Stimulated activated effector memory CD8-positive, alpha-beta T cell treated with anti-CD3 and anti-CD28 coated beads, Interleukin-12 subunit alpha, Interleukin-12 subunit beta, amount 100 ng/mL, for 72 hours (primary cell): ENCODE measurements around the gene HDAC1.

Source experiments
- ATAC-seq: fragments of 150-1000 bp; cut with Tn5 transposase; 2 replicates; pipeline ENCODE4 v1.10.0; 2021
- DNase-seq, 2 donors: peaks; one replicate each; pipeline ENCODE4 v3.0.0; 2021 to 2022; ENCODE audit warnings: low spot score in 2 of 2
- H3K27ac Mint-ChIP-seq: one replicate; pipeline ENCODE4 v1.8.0; 2022; ENCODE audit warnings: mild to moderate bottlenecking, mixed read lengths
- H3K36me3 Mint-ChIP-seq: one replicate; pipeline ENCODE4 v1.8.0; 2022; ENCODE audit warnings: mild to moderate bottlenecking, mixed read lengths
- H3K4me1 Mint-ChIP-seq: one replicate; pipeline ENCODE4 v1.8.0; 2022; ENCODE audit warnings: mixed read lengths
- H3K4me3 Mint-ChIP-seq: one replicate; pipeline ENCODE4 v1.8.0; 2022; ENCODE audit warnings: mild to moderate bottlenecking, mixed read lengths
- H3K9me3 Mint-ChIP-seq: one replicate; pipeline ENCODE4 v1.8.0; 2022; ENCODE audit warnings: mixed read lengths

The HDAC1 gene

GRCh38 chr1:32361308-32361673 is 69.4 kb downstream of the HDAC1 start:
- DNase-seq (no peak), ATAC-seq (no peak)
- peaks cover 47% of the 10 kb centered on the region for H3K36me3 Mint-ChIP-seq
- H3K9me3 Mint-ChIP-seq, result no peaks in the 10 kb centered on the region
- peak overlapping the region; percentile 40 for H3K27ac Mint-ChIP-seq
- H3K4me1 Mint-ChIP-seq, result peaks cover 35% of the 10 kb centered on the region
- H3K4me3 Mint-ChIP-seq, result peak overlapping the region; percentile 54

GRCh38 chr1:32361674-32362473 is 70.0 kb downstream of the HDAC1 start:
- Mint-ChIP-seq H3K36me3 (peaks cover 53% of the 10 kb centered on the region), H3K9me3 (no peaks in the 10 kb centered on the region), H3K4me1 (peaks cover 35% of the 10 kb centered on the region), H3K4me3 (peak overlapping the region; percentile 13), H3K27ac (no peak overlapping the region)
- DNase-seq (no peak), ATAC-seq (peak; percentile 55)

- H3K4me3 Mint-ChIP-seq, result peak within 1 kb of the TSS; percentile 54
Observed at GRCh38 chr1:32362474-32363313, 70.8 kb downstream of the HDAC1 start, which contains the start of the genes FAM229A and TSSK3. TSS of gene FAM229A (minus strand) at chr1:32362485. CDS start at chr1:32362091, 394 bp downstream. TSS of gene TSSK3 (plus strand) at chr1:32362539. CDS start at chr1:32362702, 163 bp downstream.

GRCh38 chr1:32363713-32364112 is 71.8 kb downstream of the HDAC1 start:
- ATAC-seq, result no peak
- H3K36me3 Mint-ChIP-seq, result peaks cover 66% of the 10 kb centered on the region
- DNase-seq, result no peak
- H3K4me3 Mint-ChIP-seq, result no peak overlapping the region
- H3K9me3 Mint-ChIP-seq, result no peaks in the 10 kb centered on the region
- H3K4me1 Mint-ChIP-seq, result peaks cover 35% of the 10 kb centered on the region
- no peak overlapping the region for H3K27ac Mint-ChIP-seq

More at GRCh38 chr1:32362474-32363313, 70.8 kb downstream of the HDAC1 start, which contains the start of the genes FAM229A and TSSK3:
- Mint-ChIP-seq H3K4me1 (peaks cover 35% of the 10 kb centered on the region), H3K36me3 (peaks cover 58% of the 10 kb centered on the region), H3K9me3 (no peaks in the 10 kb centered on the region), H3K27ac (no peak within 1 kb of the TSS)
- no peak for DNase-seq
- no peak for ATAC-seq

- ATAC-seq (no peak), DNase-seq (no peak)
- Mint-ChIP-seq H3K4me3 (no peak overlapping the region), H3K36me3 (peaks cover 70% of the 10 kb centered on the region), H3K4me1 (peaks cover 28% of the 10 kb centered on the region), H3K27ac (no peak overlapping the region), H3K9me3 (no peaks in the 10 kb centered on the region)
Observed at GRCh38 chr1:32364836-32365235, 73.0 kb downstream of the HDAC1 start.

GRCh38 chr1:32365445-32365844 is 73.6 kb downstream of the HDAC1 start:
- no peak for ATAC-seq
- DNase-seq, result no peak
- peak overlapping the region; percentile 46 for H3K27ac Mint-ChIP-seq
- peaks cover 74% of the 10 kb centered on the region for H3K36me3 Mint-ChIP-seq
- peaks cover 22% of the 10 kb centered on the region for H3K4me1 Mint-ChIP-seq
- H3K4me3 Mint-ChIP-seq, result no peak overlapping the region
- H3K9me3 Mint-ChIP-seq, result no peaks in the 10 kb centered on the region

GRCh38 chr1:32367912-32368635 is 76.2 kb downstream of the HDAC1 start:
- ATAC-seq, result no peak
- peaks cover 85% of the 10 kb centered on the region for H3K36me3 Mint-ChIP-seq
- peaks cover 23% of the 10 kb centered on the region for H3K4me1 Mint-ChIP-seq
- no peak for DNase-seq
- no peak overlapping the region for H3K4me3 Mint-ChIP-seq
- no peak overlapping the region for H3K27ac Mint-ChIP-seq
- no peaks in the 10 kb centered on the region for H3K9me3 Mint-ChIP-seq

- H3K27ac Mint-ChIP-seq, result peak overlapping the region; percentile 85
- no peak overlapping the region for H3K4me3 Mint-ChIP-seq
- no peak for DNase-seq
- ATAC-seq, result peak; percentile 89
- H3K9me3 Mint-ChIP-seq, result no peaks in the 10 kb centered on the region
- H3K36me3 Mint-ChIP-seq, result peaks cover 81% of the 10 kb centered on the region
- H3K4me1 Mint-ChIP-seq, result peaks cover 17% of the 10 kb centered on the region
Observed at GRCh38 chr1:32372149-32372756, 80.4 kb downstream of the HDAC1 start.

- Mint-ChIP-seq H3K4me1 (peaks cover 17% of the 10 kb centered on the region), H3K36me3 (peaks cover 81% of the 10 kb centered on the region), H3K9me3 (no peaks in the 10 kb centered on the region), H3K27ac (peak overlapping the region; percentile 1), H3K4me3 (no peak overlapping the region)
- no peak for DNase-seq
- ATAC-seq, result no peak
Observed at GRCh38 chr1:32373996-32374592, 82.2 kb downstream of the HDAC1 start.

GRCh38 chr1:32376199-32376598 is 84.3 kb downstream of the HDAC1 start:
- no peak for ATAC-seq
- Mint-ChIP-seq H3K9me3 (no peaks in the 10 kb centered on the region), H3K4me3 (no peak overlapping the region), H3K27ac (no peak overlapping the region), H3K36me3 (peaks cover 85% of the 10 kb centered on the region), H3K4me1 (peaks cover 17% of the 10 kb centered on the region)
- no peak for DNase-seq

GRCh38 chr1:32377541-32378220 is 85.8 kb downstream of the HDAC1 start:
- H3K9me3 Mint-ChIP-seq, result no peaks in the 10 kb centered on the region
- H3K27ac Mint-ChIP-seq, result no peak overlapping the region
- peaks cover 73% of the 10 kb centered on the region for H3K36me3 Mint-ChIP-seq
- no peak overlapping the region for H3K4me3 Mint-ChIP-seq
- H3K4me1 Mint-ChIP-seq, result peaks cover 3% of the 10 kb centered on the region
- ATAC-seq, result no peak
- no peak for DNase-seq

GRCh38 chr1:32380057-32380456 is 88.2 kb downstream of the HDAC1 start:
- Mint-ChIP-seq H3K4me1 (no peaks in the 10 kb centered on the region), H3K4me3 (no peak overlapping the region), H3K9me3 (no peaks in the 10 kb centered on the region), H3K27ac (peak overlapping the region; percentile 29), H3K36me3 (peaks cover 60% of the 10 kb centered on the region)
- no peak for ATAC-seq
- no peak for DNase-seq
